ENCODE measurements around the gene C11orf86.

C11orf86 gene, protein sequence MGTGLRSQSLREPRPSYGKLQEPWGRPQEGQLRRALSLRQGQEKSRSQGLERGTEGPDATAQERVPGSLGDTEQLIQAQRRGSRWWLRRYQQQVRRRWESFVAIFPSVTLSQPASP

DNA sequence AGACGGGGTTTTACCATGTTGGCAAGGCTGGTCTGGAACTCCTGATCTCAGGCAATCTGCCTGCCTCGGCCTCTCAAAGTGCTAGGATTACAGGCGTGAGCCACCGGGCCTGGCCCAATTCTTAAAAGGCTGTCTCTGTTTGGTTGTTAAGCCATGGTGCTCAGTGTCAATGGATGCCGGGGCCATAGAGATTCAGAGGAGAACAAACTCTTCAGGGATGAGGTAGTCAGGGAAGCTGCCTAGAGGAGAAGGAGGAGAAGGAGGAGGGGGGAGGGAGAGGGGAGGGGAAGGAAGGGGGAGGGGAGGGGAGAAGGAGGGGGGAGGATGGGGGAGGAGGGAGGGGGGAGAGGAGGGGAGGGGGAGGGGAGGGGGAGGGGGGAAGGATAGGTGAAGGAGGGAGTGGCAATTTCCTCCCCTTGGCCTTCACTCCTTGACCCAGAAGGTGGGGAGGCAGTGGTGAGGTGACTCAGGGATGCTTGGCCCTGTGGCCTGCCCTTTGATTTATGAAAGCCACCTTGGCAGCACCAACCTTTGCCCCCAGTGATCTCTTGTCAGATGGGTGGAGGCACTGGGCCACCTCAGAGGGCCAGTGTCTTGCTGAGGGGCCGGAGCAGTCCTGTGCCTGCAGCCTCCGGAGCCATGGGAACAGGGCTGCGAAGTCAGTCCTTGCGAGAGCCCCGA lies at the start of gene C11orf86:
Gene C11orf86 (plus strand): TSS at position 581 of the 681 bp plus-strand sequence. CDS start 59 bp downstream, at position 640.
- Histone ChIP-seq H3K4me1 (ENCODE audit: insufficient read depth, insufficient read length) (peaks cover 14% of the 10 kb centered on the region), H3K9ac (ENCODE audit: insufficient read length, low read depth) (peak within 1 kb of the TSS; percentile 12), H3K27me3 (ENCODE audit: insufficient read depth, insufficient read length) (no peaks in the 10 kb centered on the region), H3K9me3 (ENCODE audit: insufficient read depth, low read length) (peaks cover 33% of the 10 kb centered on the region), H3K36me3 (ENCODE audit: insufficient read depth, insufficient read length, low read length) (no peaks in the 10 kb centered on the region), H3K4me3 (ENCODE audit: insufficient read length, low read depth) (no peak within 1 kb of the TSS)
- TF ChIP-seq ZNF274 (IDR thresholded peaks at IDR 0.05; ENCODE audit: low read depth, low read length): no peak
- TF ChIP-seq YY1 (IDR thresholded peaks at IDR 0.05; ENCODE audit: insufficient read depth, insufficient read length): no peak
- DNase-seq (ENCODE audit: low read depth, low spot score): peak; percentile 68

DNA sequence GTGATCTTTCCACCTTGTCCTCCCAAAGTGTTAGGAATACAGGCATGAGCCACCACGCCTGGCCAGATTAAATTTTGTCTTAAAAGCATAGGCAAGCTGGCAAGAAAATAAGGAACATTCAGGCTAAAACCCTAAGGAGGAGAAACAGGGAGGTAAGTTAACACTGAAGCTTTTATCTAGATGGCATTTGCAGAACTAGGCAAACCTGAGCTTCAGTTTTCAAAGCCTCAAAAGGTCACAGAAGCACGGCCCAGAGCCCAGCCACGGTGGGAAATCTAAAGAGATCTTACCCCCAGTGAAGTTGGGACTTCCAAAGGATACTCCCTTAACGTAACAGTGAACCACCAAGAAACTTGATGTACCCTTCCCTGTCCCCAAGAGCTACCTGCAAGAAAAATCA lies 45.4 kb upstream of the C11orf86 start:
- Histone ChIP-seq H3K4me3 (ENCODE audit: insufficient read length, low read depth) (no peak overlapping the region), H3K9me3 (ENCODE audit: insufficient read depth, low read length) (peaks cover 11% of the 10 kb centered on the region), H3K9ac (ENCODE audit: insufficient read length, low read depth) (no peak overlapping the region), H3K36me3 (ENCODE audit: insufficient read depth, insufficient read length, low read length) (no peaks in the 10 kb centered on the region), H3K4me1 (ENCODE audit: insufficient read depth, insufficient read length) (peaks cover 5% of the 10 kb centered on the region), H3K27me3 (ENCODE audit: insufficient read depth, insufficient read length) (no peaks in the 10 kb centered on the region)
- no peak for DNase-seq (ENCODE audit: low read depth, low spot score)
- TF ChIP-seq ZNF274 (IDR thresholded peaks at IDR 0.05; ENCODE audit: low read depth, low read length): no peak
- TF ChIP-seq YY1 (IDR thresholded peaks at IDR 0.05; ENCODE audit: insufficient read depth, insufficient read length): no peak
- no peak for TF ChIP-seq SUZ12 (IDR thresholded peaks at IDR 0.05; ENCODE audit: extremely low read depth, insufficient read depth, insufficient read length)

DNA sequence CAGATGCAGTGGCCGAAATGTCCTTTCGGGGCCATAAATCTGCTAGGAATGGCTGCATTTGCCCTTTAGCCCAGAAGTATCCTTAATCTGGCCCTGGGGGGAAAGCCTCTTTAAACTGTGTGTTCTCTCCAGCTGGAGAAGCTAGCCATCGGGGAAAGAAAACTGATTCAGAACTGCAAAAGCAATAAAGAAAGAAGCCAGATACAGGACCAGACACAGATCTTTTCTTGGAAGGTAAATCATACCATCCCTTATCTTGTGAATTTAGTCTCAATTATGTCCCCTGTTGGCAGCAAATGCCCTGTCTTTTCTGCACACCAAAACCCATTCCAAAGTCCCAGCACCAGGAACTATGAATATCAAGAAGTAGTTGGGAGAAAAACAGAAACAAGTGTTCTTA lies 42.6 kb upstream of the C11orf86 start:
- Histone ChIP-seq H3K4me1 (ENCODE audit: insufficient read depth, insufficient read length) (peaks cover 5% of the 10 kb centered on the region), H3K9ac (ENCODE audit: insufficient read length, low read depth) (no peak overlapping the region)
- TF ChIP-seq SUZ12 (IDR thresholded peaks at IDR 0.05; ENCODE audit: extremely low read depth, insufficient read depth, insufficient read length) (no peak), YY1 (IDR thresholded peaks at IDR 0.05; ENCODE audit: insufficient read depth, insufficient read length) (no peak), ZNF274 (IDR thresholded peaks at IDR 0.05; ENCODE audit: low read depth, low read length) (no peak)

DNA sequence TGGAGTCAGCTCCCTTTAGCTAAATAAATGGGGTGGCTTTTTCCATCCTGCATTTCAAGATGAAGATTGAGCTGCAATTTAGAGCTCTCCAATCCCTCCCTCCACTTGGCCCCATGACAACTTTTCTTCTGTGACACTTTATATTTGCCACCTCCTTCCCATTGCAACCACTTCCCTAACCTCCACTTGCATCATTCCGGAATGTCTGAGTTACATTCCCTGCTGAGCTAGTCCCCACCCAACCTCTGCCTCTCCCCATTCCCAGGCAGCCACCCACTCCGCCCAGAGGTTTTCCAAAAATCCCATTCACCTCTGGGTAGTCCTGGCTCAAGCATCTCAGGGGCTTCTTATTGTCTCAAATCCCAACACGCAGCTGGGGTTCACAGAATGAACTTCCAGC lies 41.6 kb upstream of the C11orf86 start:
- H3K4me1 ChIP-seq (ENCODE audit: insufficient read depth, insufficient read length): peaks cover 5% of the 10 kb centered on the region
- no peaks in the 10 kb centered on the region for H3K27me3 ChIP-seq (ENCODE audit: insufficient read depth, insufficient read length)
- H3K4me3 ChIP-seq (ENCODE audit: insufficient read length, low read depth): no peak overlapping the region
- no peak overlapping the region for H3K9ac ChIP-seq (ENCODE audit: insufficient read length, low read depth)
- no peak for DNase-seq (ENCODE audit: low read depth, low spot score)
- H3K9me3 ChIP-seq (ENCODE audit: insufficient read depth, low read length): no peaks in the 10 kb centered on the region
- TF ChIP-seq YY1 (IDR thresholded peaks at IDR 0.05; ENCODE audit: insufficient read depth, insufficient read length) (no peak), ZNF274 (IDR thresholded peaks at IDR 0.05; ENCODE audit: low read depth, low read length) (no peak), SUZ12 (IDR thresholded peaks at IDR 0.05; ENCODE audit: extremely low read depth, insufficient read depth, insufficient read length) (no peak)
- H3K36me3 ChIP-seq (ENCODE audit: insufficient read depth, insufficient read length, low read length): no peaks in the 10 kb centered on the region

More for the DNA sequence above, 42.6 kb upstream of the C11orf86 start:
- Histone ChIP-seq H3K4me3 (ENCODE audit: insufficient read length, low read depth) (no peak overlapping the region), H3K36me3 (ENCODE audit: insufficient read depth, insufficient read length, low read length) (no peaks in the 10 kb centered on the region), H3K9me3 (ENCODE audit: insufficient read depth, low read length) (no peaks in the 10 kb centered on the region), H3K27me3 (ENCODE audit: insufficient read depth, insufficient read length) (no peaks in the 10 kb centered on the region)
- DNase-seq (ENCODE audit: low read depth, low spot score): no peak

DNA sequence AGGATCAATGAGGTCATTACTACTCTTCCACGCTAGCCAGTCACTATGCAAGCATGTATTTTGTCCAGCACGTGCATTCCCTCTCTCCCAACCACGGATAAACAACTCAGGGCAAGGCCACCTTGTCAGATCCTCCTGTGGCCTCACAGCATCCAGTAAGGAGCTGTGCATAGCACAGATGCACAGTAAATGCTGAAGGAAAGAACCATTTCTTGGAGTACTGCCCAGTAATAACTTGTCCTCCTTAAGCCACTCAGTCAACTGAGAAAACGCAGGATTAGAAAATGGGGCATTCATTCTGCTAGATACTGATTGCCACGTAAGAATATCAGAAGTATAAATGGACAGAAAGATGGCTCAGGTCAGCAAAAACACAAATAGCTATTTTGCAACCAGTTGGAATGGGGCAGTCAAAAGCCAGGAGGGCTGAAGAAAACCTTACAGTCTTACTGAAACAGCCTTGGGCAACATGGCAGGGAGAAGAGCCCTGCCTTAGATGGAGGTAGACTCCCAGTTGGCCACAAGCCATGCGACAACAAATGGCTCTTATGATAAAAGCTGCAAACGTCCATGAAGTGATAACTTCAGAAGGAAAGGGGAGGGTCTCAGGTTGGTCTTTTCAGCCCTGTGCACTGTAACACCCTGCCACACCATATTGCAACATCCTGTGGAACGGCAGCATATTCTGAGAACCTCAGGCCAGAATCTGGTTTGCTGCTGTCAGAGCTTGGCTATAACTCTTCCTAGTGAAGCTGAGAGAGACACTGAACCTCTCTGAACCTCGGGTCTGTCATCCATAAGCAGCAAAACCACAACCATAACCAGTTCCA lies 39.9 kb upstream of the C11orf86 start:
- TF ChIP-seq ZNF274 (IDR thresholded peaks at IDR 0.05; ENCODE audit: low read depth, low read length) (no peak), YY1 (IDR thresholded peaks at IDR 0.05; ENCODE audit: insufficient read depth, insufficient read length) (no peak), SUZ12 (IDR thresholded peaks at IDR 0.05; ENCODE audit: extremely low read depth, insufficient read depth, insufficient read length) (no peak)
- Histone ChIP-seq H3K9me3 (ENCODE audit: insufficient read depth, low read length) (no peaks in the 10 kb centered on the region), H3K4me1 (ENCODE audit: insufficient read depth, insufficient read length) (peaks cover 5% of the 10 kb centered on the region), H3K36me3 (ENCODE audit: insufficient read depth, insufficient read length, low read length) (no peaks in the 10 kb centered on the region), H3K27me3 (ENCODE audit: insufficient read depth, insufficient read length) (no peaks in the 10 kb centered on the region), H3K4me3 (ENCODE audit: insufficient read length, low read depth) (no peak overlapping the region), H3K9ac (ENCODE audit: insufficient read length, low read depth) (no peak overlapping the region)
- no peak for DNase-seq (ENCODE audit: low read depth, low spot score)

DNA sequence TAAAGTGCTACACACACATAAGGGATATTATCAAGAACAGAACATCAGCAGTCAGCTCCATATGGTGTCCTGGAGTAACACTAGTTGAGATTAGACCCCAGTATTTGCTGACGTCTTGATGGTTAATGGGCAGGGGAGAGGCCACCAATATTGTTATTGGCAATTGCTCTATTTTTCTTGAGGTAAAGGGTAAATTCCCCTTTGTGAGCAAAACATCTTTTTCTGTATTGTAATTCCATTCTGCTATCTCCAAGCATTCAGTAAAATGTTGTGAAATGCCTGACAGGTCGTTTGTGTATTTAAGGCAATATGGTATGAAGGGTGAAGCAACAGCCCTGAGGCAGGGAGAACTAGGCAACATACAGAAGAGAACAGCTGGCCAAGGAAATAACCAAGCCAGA lies 38.8 kb upstream of the C11orf86 start:
- Histone ChIP-seq H3K4me3 (ENCODE audit: insufficient read length, low read depth) (no peak overlapping the region), H3K9me3 (ENCODE audit: insufficient read depth, low read length) (no peaks in the 10 kb centered on the region), H3K36me3 (ENCODE audit: insufficient read depth, insufficient read length, low read length) (no peaks in the 10 kb centered on the region), H3K9ac (ENCODE audit: insufficient read length, low read depth) (no peak overlapping the region), H3K27me3 (ENCODE audit: insufficient read depth, insufficient read length) (no peaks in the 10 kb centered on the region), H3K4me1 (ENCODE audit: insufficient read depth, insufficient read length) (peaks cover 5% of the 10 kb centered on the region)
- DNase-seq (ENCODE audit: low read depth, low spot score): no peak
- no peak for TF ChIP-seq SUZ12 (IDR thresholded peaks at IDR 0.05; ENCODE audit: extremely low read depth, insufficient read depth, insufficient read length)
- no peak for TF ChIP-seq ZNF274 (IDR thresholded peaks at IDR 0.05; ENCODE audit: low read depth, low read length)

DNA sequence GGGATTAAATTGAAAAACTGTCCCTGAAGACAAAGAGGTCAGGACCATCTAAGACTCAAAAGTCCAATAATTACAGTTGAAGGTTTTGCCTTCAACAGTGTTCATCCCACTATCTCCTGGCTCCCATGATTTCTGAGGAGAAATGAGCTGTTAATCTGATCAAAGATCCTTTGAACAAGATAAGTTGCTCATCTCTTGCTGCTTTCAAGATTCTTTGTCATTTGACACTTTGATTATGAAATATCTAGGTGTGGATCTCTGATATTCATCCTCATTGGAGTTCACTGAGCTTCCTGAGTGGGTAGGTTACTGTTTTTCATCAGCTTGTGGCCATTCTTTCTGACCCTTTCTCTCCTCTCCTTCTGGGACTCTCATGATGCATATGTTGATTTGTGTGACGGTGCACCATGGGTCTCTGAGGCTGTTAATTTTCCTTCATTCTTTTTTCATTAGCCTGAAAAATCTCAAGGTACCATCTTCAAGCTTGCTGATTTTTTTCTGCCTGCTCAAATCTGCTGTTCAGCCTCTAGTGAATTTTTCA lies 37.8 kb upstream of the C11orf86 start:
- Histone ChIP-seq H3K27me3 (ENCODE audit: insufficient read depth, insufficient read length) (no peaks in the 10 kb centered on the region), H3K4me3 (ENCODE audit: insufficient read length, low read depth) (no peak overlapping the region), H3K9ac (ENCODE audit: insufficient read length, low read depth) (no peak overlapping the region), H3K36me3 (ENCODE audit: insufficient read depth, insufficient read length, low read length) (no peaks in the 10 kb centered on the region), H3K4me1 (ENCODE audit: insufficient read depth, insufficient read length) (peaks cover 5% of the 10 kb centered on the region), H3K9me3 (ENCODE audit: insufficient read depth, low read length) (no peaks in the 10 kb centered on the region)
- TF ChIP-seq YY1 (IDR thresholded peaks at IDR 0.05; ENCODE audit: insufficient read depth, insufficient read length): no peak
- no peak for TF ChIP-seq ZNF274 (IDR thresholded peaks at IDR 0.05; ENCODE audit: low read depth, low read length)
- TF ChIP-seq SUZ12 (IDR thresholded peaks at IDR 0.05; ENCODE audit: extremely low read depth, insufficient read depth, insufficient read length): no peak
- DNase-seq (ENCODE audit: low read depth, low spot score): no peak
